HG02798 (cell line): ENCODE results near the gene GLCE.
"Not testable (repeated sequence)": the region's sequence is repeated elsewhere in the genome, so short reads cannot be mapped to it uniquely, and the experiment has no call there.

ENCODE experiments used
- ATAC-seq: cut with Tn5 transposase; IDR thresholded peaks from one replicate; pipeline ENCODE4 v1.9.1; 2021; ENCODE audit warnings: mild to moderate bottlenecking; ENCODE audit not compliant: unreplicated experiment, poor library complexity

GLCE gene

DNA sequence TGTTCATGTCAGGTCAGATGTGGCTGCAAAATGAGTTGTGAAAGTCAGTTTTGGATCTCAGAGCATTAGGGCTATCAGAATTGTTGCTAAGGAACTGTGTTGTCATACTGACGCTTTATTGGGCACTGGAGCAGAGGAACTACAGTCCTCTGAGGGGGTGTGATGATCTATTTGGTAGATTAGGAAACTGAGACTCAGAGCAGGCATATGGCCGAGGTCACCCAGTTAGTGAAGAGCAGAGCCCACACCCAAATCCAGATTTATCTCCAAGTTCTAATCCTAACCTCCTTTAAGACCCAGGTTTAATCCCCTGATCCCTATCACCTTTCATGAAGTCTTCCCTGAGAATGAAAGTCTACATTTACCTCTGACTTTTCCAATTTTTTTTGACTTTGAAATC is 25.6 kb upstream of the GLCE start:
- no peak for ATAC-seq

DNA sequence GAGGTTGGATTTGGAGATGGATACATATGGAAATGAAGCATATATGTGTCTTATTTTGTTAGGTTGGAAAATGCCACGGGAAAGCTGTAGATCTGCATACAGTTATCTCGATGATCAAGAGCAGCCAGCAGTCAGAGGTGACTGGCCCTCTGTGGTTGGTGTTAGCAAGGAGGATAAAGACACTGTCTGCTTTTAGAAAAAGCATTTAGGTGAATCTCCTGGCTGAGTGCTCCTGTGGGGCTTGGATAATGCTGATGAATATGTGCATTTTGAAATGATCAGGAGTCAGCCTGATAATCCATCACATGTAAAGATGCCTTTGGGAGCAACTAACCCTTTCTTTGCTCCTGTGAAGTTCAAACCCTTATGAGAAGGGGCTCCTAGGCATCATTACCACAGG is 24.9 kb upstream of the GLCE start:
- ATAC-seq: no peak

- ATAC-seq: no peak
Observed at GRCh38 chr15:69138963-69139362, 21.5 kb upstream of the GLCE start.

DNA sequence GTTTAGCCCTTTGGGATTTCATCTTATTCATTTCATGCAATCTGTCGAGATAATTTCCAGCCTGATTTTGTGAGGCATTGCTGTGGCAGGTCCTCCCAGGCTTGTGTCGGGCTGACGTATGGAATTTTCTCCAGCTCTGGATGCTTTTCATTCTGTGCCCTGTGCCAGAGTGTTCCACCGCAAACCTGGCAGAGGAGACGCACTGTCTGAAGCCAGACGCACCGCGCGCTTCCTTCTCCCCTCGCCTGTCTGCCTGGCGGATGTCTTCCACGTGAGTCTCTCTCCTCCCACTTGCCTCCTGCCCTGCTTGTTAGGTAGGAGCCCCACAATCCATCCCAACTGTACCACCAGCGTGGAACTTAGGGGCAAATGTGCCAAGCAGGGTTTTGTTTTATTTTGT is 20.1 kb upstream of the GLCE start:
- no peak for ATAC-seq

- no peak for ATAC-seq
Observed at GRCh38 chr15:69141286-69141701, 19.1 kb upstream of the GLCE start.

- ATAC-seq: no peak
Observed at GRCh38 chr15:69141833-69142232, 18.6 kb upstream of the GLCE start.

- ATAC-seq: no peak
Observed at GRCh38 chr15:69143756-69144436, 16.5 kb upstream of the GLCE start.

- no peak for ATAC-seq
Observed at GRCh38 chr15:69144530-69144929, 15.9 kb upstream of the GLCE start.

GRCh38 chr15:69145149-69145693 is 15.2 kb upstream of the GLCE start:
- ATAC-seq: no peak

GRCh38 chr15:69145694-69146492 is 14.5 kb upstream of the GLCE start:
- no peak for ATAC-seq

GRCh38 chr15:69146724-69147435 is 13.6 kb upstream of the GLCE start:
- ATAC-seq: no peak

DNA sequence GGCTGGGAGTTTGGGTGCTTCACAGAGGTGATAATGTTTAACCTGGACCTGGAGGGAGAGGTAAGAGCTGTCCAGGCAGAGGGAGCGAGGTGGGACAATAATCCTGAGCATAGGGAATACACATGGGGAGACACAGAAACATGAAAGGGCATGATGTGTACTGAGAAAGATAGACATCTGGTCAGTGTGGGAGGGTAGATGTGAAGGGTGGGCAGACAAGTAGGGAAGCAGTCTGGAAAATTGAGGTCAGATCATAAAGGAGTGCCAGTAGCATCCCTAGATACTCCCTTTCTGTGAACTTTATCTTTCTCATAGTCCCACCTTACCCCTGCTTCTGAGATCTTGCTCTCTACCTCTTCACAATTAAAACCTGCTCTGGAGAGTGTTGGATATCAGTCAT is 12.0 kb upstream of the GLCE start:
- ATAC-seq: no peak

- ATAC-seq: no peak
Observed at GRCh38 chr15:69149163-69149562, 11.3 kb upstream of the GLCE start.

- ATAC-seq: no peak
Observed at GRCh38 chr15:69149803-69150202, 10.6 kb upstream of the GLCE start.

GRCh38 chr15:69150336-69150735 is 10.1 kb upstream of the GLCE start:
- no peak for ATAC-seq

DNA sequence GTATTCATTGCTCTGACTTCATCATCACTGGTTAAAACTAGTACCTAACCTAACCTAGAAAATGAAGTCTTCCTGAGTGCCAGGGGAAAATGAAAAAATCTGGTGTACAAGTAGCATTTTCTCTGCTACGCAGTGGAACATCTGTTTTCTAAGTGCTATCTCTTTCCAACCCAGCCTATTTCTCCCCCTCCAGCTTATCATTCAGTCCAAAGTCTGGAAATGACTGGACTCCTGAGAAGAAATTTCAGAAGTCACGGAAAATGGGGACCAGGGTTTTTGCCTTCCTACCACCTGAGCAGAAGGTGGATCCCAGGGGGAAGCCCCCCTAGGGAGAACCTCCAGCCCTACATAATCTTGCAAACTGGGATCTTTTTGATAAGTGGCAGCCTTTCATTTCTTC is 9.6 kb upstream of the GLCE start:
- no peak for ATAC-seq

GRCh38 chr15:69153046-69153445 is 7.4 kb upstream of the GLCE start:
- ATAC-seq: no peak

DNA sequence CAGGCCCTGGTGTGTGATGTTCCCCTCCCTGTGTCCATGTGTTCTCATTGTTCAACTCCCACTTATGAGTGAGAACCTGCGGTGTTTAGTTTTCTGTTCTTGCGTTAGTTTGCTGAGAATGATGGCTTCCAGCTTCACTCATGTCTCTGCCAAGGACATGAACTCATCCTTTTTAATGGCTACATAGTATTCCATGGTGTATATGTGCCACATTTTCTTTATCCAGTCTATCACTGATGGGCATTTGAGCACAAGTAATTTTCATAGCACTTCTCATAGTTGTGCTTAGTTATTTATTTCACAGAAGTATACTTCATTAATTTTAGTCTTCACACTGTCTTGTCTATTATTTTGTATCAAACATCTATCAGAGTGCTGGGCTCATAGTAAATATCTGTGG is 6.8 kb upstream of the GLCE start:
- not testable (repeated sequence) for ATAC-seq

DNA sequence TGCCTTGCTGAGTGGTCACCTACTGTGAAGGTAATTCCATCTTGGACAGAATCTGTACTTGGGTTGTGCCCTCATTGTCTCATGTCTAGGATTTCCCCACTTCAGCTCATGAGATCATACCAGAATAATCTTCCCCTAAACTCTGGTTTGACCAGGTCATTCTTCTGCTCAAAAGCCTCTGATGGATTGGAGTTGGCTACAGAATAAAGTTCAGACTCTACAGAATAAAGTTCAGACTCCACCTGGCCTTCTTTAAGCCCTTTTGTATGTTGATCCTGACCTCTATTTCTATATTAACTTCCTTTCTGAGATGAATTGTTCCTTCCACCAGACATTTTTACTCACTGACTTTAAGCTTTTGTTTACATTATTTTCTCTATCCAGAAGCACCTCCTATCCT is 6.4 kb upstream of the GLCE start:
- no peak for ATAC-seq

DNA sequence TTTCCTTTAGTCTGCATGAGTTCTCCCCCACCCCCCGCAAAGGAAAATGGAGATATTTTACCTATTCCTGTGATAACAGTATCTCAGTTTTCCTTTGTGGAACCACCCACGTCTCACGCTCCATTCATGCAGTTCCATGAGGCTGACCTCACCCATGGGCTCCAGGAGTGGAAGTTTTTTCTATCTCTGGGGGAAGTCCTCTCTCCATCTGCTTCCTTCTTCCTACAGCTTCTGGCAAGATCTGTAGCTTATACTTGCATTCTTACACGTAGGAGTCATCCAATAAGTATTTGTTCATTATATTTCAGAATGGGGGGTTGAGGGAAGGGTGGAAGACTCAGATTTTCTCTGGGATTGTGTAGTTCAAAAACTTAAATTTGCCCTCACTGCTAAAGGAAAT is 5.8 kb upstream of the GLCE start:
- ATAC-seq: no peak

GRCh38 chr15:69156736-69157381 is 3.6 kb upstream of the GLCE start:
- no peak for ATAC-seq
